ENCODE measurements around the gene CLCN2. TPM values are rescaled to one million over a fixed set of nuclear protein-coding genes. Genes with fewer than 3 reads are reported as not detected.

The CLCN2 gene
- total RNA-seq, 1 experiment from 2014 or later: 21.6 TPM

DNA sequence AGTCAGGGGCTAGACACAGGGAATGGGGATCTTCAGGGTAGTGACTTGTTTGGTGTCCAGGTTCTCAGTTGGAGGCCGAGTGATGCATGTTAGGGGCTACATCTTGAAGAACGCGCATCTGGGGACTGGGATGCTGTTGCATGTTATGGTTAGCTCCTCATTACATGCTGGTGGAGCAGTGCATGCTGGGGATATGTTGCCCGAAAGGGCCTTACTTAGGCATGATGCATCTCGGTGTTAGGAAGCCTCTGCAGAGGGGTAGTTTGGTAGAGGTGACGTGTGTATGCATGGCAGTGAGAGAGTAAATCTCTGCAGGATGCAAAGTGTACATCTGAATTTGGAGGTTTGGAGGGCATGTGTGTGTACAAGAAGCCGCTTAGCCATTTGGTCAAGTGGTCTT lies 44.6 kb downstream of the CLCN2 start:
- no TSS peak for BruUV-seq (replicated peaks)
- peaks cover 17 to 42% of the 10 kb centered on the region in 2 experiments for H3K36me3 ChIP-seq (ENCODE audit: control insufficient read depth in 1 of 2, insufficient read depth in 2 of 2, low read length in 2 of 2)
- no peaks in the 10 kb centered on the region for H3K27me3 ChIP-seq (ENCODE audit: insufficient read depth, low read length)
- H3K27ac ChIP-seq (ENCODE audit: low read depth, low read length): peak overlapping the region; percentile 87
- H3K79me2 ChIP-seq (ENCODE audit: insufficient read depth, low read length): peaks cover 71% of the 10 kb centered on the region
- TF ChIP-seq EZH2 (IDR thresholded peaks at IDR 0.05) (no peak), TCF7L2 (IDR thresholded peaks at IDR 0.05; ENCODE audit: borderline replicate concordance, extremely low read depth, insufficient read depth, insufficient read length) (no peak), ELF1 (IDR thresholded peaks at IDR 0.05; ENCODE audit: borderline replicate concordance, low read depth) (no peak), EZH2phosphoT487 (IDR thresholded peaks at IDR 0.05; ENCODE audit: borderline replicate concordance) (no peak), SIN3A (IDR thresholded peaks at IDR 0.05; ENCODE audit: low read depth) (no peak), RAD21 (IDR thresholded peaks at IDR 0.05; ENCODE audit: low read depth) (no peak)
- no peak overlapping the region for H2AFZ ChIP-seq (ENCODE audit: low read depth, low read length, poor library complexity, severe bottlenecking)
- H3K9me3 ChIP-seq (ENCODE audit: control insufficient read depth in 1 of 2, insufficient read depth in 1 of 2, low read depth in 1 of 2, low read length in 2 of 2): no peaks in the 10 kb centered on the region
- no peaks in the 10 kb centered on the region for H3K9me2 ChIP-seq (ENCODE audit: insufficient read depth)
- peak overlapping the region in 1 of 2 experiments; percentile 98; a peak in 3 of 4 replicates for H3K4me3 ChIP-seq (replicated peaks in 1 of 2; ENCODE audit: low read depth in 1 of 2, low read length in 2 of 2)
- DNase-seq (ENCODE audit: low read depth, low spot score): no peak
- CTCF ChIA-PET: no interaction called here
- peak overlapping the region; percentile 99; the same call in 1 of the 2 replicates for H3K9ac ChIP-seq (ENCODE audit: low read length)
- intact Hi-C loops (cut with micrococcal nuclease): no loop called here
- POLR2A ChIA-PET: no interaction called here
- peaks cover 46 to 62% of the 10 kb centered on the region in 2 experiments for H3K4me1 ChIP-seq (ENCODE audit: control insufficient read depth in 1 of 2, insufficient read depth in 2 of 2, low read length in 2 of 2)
- RAD21 ChIA-PET (ENCODE audit: low non-redundant PET in 1 of 2, low total read pairs in 2 of 2, uncharacterized antibody in 2 of 2, unreplicated experiment in 2 of 2): no interaction called here
- ATAC-seq: no peak
- H4K20me1 ChIP-seq (ENCODE audit: insufficient read depth): peaks cover 31% of the 10 kb centered on the region; the same call in 1 of the 2 replicates
- H3K4me2 ChIP-seq (ENCODE audit: low read length): peak overlapping the region; percentile 82

DNA sequence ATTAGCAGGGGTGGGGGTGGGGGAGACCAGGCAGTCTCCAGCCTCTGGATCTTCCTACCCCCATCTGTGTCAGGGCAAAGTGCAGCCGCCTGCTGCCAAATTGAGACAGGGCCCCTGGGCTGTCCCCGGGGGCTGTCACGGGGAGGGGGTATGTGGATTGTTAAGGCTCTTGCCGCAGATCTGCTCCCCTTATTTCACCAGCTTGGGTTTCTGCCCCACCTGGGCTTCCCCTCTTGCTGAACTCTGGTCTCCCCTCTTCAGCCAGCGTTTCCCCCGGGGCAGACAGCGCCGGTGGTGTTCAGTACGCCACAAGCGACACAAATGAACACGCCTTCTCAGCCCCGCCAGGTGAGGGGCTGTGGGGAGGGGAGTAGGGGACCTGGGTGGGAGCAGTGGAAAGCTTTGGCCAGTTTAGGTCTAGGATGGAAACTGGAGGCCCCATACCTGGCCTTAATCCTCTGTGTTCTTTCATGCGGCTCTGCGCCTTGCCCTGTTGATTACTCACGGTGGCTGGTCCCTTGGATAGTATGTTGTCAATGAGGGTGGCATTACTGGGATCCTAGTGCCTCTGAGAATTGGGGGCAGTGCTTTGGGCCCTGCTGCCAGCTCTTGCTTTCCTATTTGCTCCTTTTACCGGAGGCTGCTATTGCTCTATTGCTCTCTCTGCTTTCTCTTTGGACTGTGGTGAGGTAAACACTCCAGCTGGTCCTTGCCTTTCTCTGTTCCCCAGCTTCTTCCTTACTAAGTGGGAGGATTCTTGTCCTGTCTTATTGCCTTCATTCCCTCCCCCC lies 45.3 kb downstream of the CLCN2 start:
- Histone ChIP-seq H3K4me1 (ENCODE audit: control insufficient read depth in 1 of 2, insufficient read depth in 2 of 2, low read length in 2 of 2) (peaks cover 46 to 62% of the 10 kb centered on the region in 2 experiments), H3K27ac (ENCODE audit: low read depth, low read length) (peak overlapping the region; percentile 87), H3K79me2 (ENCODE audit: insufficient read depth, low read length) (peaks cover 64% of the 10 kb centered on the region), H3K9me2 (ENCODE audit: insufficient read depth) (no peaks in the 10 kb centered on the region), H3K4me3 (replicated peaks in 1 of 2; ENCODE audit: low read depth in 1 of 2, low read length in 2 of 2) (peak overlapping the region; percentile 94 to 98), H3K27me3 (ENCODE audit: insufficient read depth, low read length) (no peaks in the 10 kb centered on the region), H3K4me2 (ENCODE audit: low read length) (peak overlapping the region; percentile 82), H3K9me3 (ENCODE audit: control insufficient read depth in 1 of 2, insufficient read depth in 1 of 2, low read depth in 1 of 2, low read length in 2 of 2) (no peaks in the 10 kb centered on the region), H4K20me1 (ENCODE audit: insufficient read depth) (peaks cover 27% of the 10 kb centered on the region; the same call in 1 of the 2 replicates), H2AFZ (ENCODE audit: low read depth, low read length, poor library complexity, severe bottlenecking) (no peak overlapping the region), H3K9ac (ENCODE audit: low read length) (peak overlapping the region; percentile 99), H3K36me3 (ENCODE audit: control insufficient read depth in 1 of 2, insufficient read depth in 2 of 2, low read length in 2 of 2) (peaks cover 9 to 34% of the 10 kb centered on the region in 2 experiments; a peak in 3 of 4 replicates)
- no peak for ATAC-seq
- no peak for TF ChIP-seq POLR2A (IDR thresholded peaks at IDR 0.05; ENCODE audit: borderline replicate concordance, extremely low read depth, insufficient read depth, insufficient read length)
- no peak for TF ChIP-seq SRF (IDR thresholded peaks at IDR 0.05; ENCODE audit: low read depth)
- no peak for TF ChIP-seq FOSL1 (IDR thresholded peaks at IDR 0.05; ENCODE audit: low read depth)
- TF ChIP-seq ZNF274 (IDR thresholded peaks at IDR 0.05; ENCODE audit: low read depth, low read length): no peak
- TF ChIP-seq, protein P1, sequence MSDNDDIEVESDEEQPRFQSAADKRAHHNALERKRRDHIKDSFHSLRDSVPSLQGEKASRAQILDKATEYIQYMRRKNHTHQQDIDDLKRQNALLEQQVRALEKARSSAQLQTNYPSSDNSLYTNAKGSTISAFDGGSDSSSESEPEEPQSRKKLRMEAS (IDR thresholded peaks at IDR 0.05): no peak
- TF ChIP-seq EGR1 (IDR thresholded peaks at IDR 0.05; ENCODE audit: low read depth): no peak
- no peak for TF ChIP-seq CBX3 (IDR thresholded peaks at IDR 0.05; ENCODE audit: low read depth)
- no peak for TF ChIP-seq EZH2 (IDR thresholded peaks at IDR 0.05)
- no peak for TF ChIP-seq YY1 (IDR thresholded peaks at IDR 0.05; ENCODE audit: extremely low read depth, insufficient replicate concordance, low read depth, low read length)
- ChIA-PET CTCF (no interaction called here), POLR2A (no interaction called here), RAD21 (ENCODE audit: low non-redundant PET in 1 of 2, low total read pairs in 2 of 2, uncharacterized antibody in 2 of 2, unreplicated experiment in 2 of 2) (no interaction called here)
- BruUV-seq (replicated peaks): no TSS peak
- no peak for DNase-seq (ENCODE audit: low read depth, low spot score)
- intact Hi-C loops (cut with micrococcal nuclease): loop anchor here (2.0 kb wide), 1 partner anchor 47 kb away; no protein-coding TSS in a partner anchor
